GM23338 (cell line): ENCODE data around the gene PTPRN2. TPM values are rescaled to one million over a fixed set of nuclear protein-coding genes. Genes with fewer than 3 reads are reported as not detected.

Experiments
- ATAC-seq: fragments of 200-7000 bp; cut with Tn5 transposase; 3 replicates; pipeline ENCODE4 v1.9.1; 2020
- DNase-seq: peaks from one replicate; pipeline ENCODE4 v3.0.0-alpha.2; 2015; ENCODE audit warnings: low spot score
- H2AFZ ChIP-seq: fragments of 200-600 bp; sonication (generic); 2 replicates; pipeline ENCODE4 v1.8.0; 2016; ENCODE audit warnings: antibody characterized with exemption, mild to moderate bottlenecking, moderate library complexity
- H3F3A ChIP-seq: fragments of 200-600 bp; sonication (generic); replicated peaks from 2 replicates; pipeline ENCODE4 v1.8.0; 2017; ENCODE audit warnings: antibody characterized with exemption, mixed run types, low read depth
- H3K27ac ChIP-seq: fragments of 200-600 bp; sonication (generic); 2 replicates; pipeline ENCODE4 v1.6.1; 2016; ENCODE audit warnings: low read depth
- H3K27me3 ChIP-seq: fragments of 200-600 bp; sonication (generic); 2 replicates; pipeline ENCODE4 v1.8.0; 2016; ENCODE audit warnings: mild to moderate bottlenecking, mixed run types, moderate library complexity; ENCODE audit not compliant: insufficient read depth
- H3K36me3 ChIP-seq: fragments of 200-600 bp; sonication (generic); 2 replicates; pipeline ENCODE4 v1.8.0; 2016; ENCODE audit warnings: mild to moderate bottlenecking; ENCODE audit not compliant: insufficient read depth
- H3K4me1 ChIP-seq: fragments of 200-600 bp; sonication (generic); 2 replicates; pipeline ENCODE4 v1.8.0; 2016; ENCODE audit warnings: mild to moderate bottlenecking, moderate library complexity; ENCODE audit not compliant: insufficient read depth
- H3K4me2 ChIP-seq: fragments of 200-600 bp; sonication (generic); 2 replicates; pipeline ENCODE4 v1.7.1; 2017; ENCODE audit warnings: mixed run types
- H3K4me3 ChIP-seq: fragments of 200-600 bp; sonication (generic); 2 replicates; pipeline ENCODE4 v1.6.1; 2016; ENCODE audit warnings: mixed run types
- H3K79me2 ChIP-seq: fragments of 200-600 bp; sonication (generic); replicated peaks from 2 replicates; pipeline ENCODE4 v1.8.0; 2017; ENCODE audit warnings: mild to moderate bottlenecking; ENCODE audit not compliant: insufficient read depth
- H3K9me2 ChIP-seq: fragments of 200-600 bp; sonication (generic); 2 replicates; pipeline ENCODE4 v1.8.0; 2017; ENCODE audit not compliant: insufficient read depth
- H4K20me1 ChIP-seq: fragments of 200-600 bp; sonication (generic); replicated peaks from 2 replicates; pipeline ENCODE4 v1.8.0; 2017; ENCODE audit warnings: mild to moderate bottlenecking; ENCODE audit not compliant: insufficient read depth
- H3K27ac Mint-ChIP-seq: 2 replicates; pipeline ENCODE4 v1.8.0; 2020; ENCODE audit warnings: inconsistent platforms, mild to moderate bottlenecking, moderate library complexity, mixed read lengths
- H3K27me3 Mint-ChIP-seq: 3 replicates; pipeline ENCODE4 v1.8.0; 2022; ENCODE audit warnings: low read depth, mild to moderate bottlenecking, moderate library complexity, mixed read lengths, inconsistent platforms; ENCODE audit not compliant: insufficient read depth, poor library complexity
- H3K36me3 Mint-ChIP-seq: 3 replicates; pipeline ENCODE4 v1.8.0; 2021; ENCODE audit warnings: low read depth, mild to moderate bottlenecking, inconsistent platforms, moderate library complexity, mixed read lengths
- H3K4me1 Mint-ChIP-seq: 3 replicates; pipeline ENCODE4 v1.8.0; 2020; ENCODE audit warnings: mild to moderate bottlenecking, inconsistent platforms, mixed read lengths
- H3K4me3 Mint-ChIP-seq: 3 replicates; pipeline ENCODE4 v1.8.0; 2021; ENCODE audit warnings: moderate library complexity, mild to moderate bottlenecking, inconsistent platforms, mixed read lengths
- H3K9me3 Mint-ChIP-seq: 3 replicates; pipeline ENCODE4 v1.8.0; 2020; ENCODE audit warnings: moderate library complexity, mild to moderate bottlenecking, inconsistent platforms, mixed read lengths
- CTCF ChIP-seq, 2 experiments: fragments of 200-600 bp in 1 of 2; sonication (generic) in 1 of 2; conservative IDR thresholded peaks; 2 replicates each; pipeline versions ENCODE4 v1.5.1 to v1.6.1; 2016 to 2017; ENCODE audit warnings: antibody characterized with exemption in 2 of 2, low read depth in 2 of 2, mild to moderate bottlenecking in 2 of 2, moderate library complexity in 1 of 2
- EZH2 ChIP-seq: fragments of 200-600 bp; sonication (generic); IDR thresholded peaks from one replicate; pipeline ENCODE4 v1.8.0; 2017; ENCODE audit warnings: antibody characterized with exemption, mild to moderate bottlenecking, low read depth; ENCODE audit not compliant: unreplicated experiment
- JUNB ChIP-seq: IDR thresholded peaks from one replicate; pipeline ENCODE4 v1.6.1; 2016; ENCODE audit warnings: antibody characterized with exemption; ENCODE audit not compliant: unreplicated experiment
- NANOG ChIP-seq: IDR thresholded peaks from 2 replicates; pipeline ENCODE4 v1.6.1; 2016; ENCODE audit warnings: antibody characterized with exemption, borderline replicate concordance
- POLR2AphosphoS5 ChIP-seq: IDR thresholded peaks from 2 replicates; pipeline ENCODE4 v1.6.1; 2016; ENCODE audit warnings: antibody characterized with exemption, low read depth
- STAT1 ChIP-seq: IDR thresholded peaks from one replicate; pipeline ENCODE4 v1.6.1; 2016; ENCODE audit warnings: antibody characterized with exemption; ENCODE audit not compliant: unreplicated experiment
- ZNF114 ChIP-seq: fragments of 250-450 bp; sonication (Bioruptor Pico); IDR thresholded peaks from 2 replicates; pipeline ENCODE4 v1.5.0; 2020; ENCODE audit warnings: mild to moderate bottlenecking, moderate library complexity
- ZNF331 ChIP-seq: fragments of 250-450 bp; sonication (Bioruptor Pico); IDR thresholded peaks from 2 replicates; pipeline ENCODE4 v1.5.0; 2020; ENCODE audit warnings: low read depth, mild to moderate bottlenecking, moderate library complexity
- ZNF462 ChIP-seq: fragments of 250-450 bp; sonication (Bioruptor Pico); IDR thresholded peaks from 2 replicates; pipeline ENCODE4 v1.5.0; 2020; ENCODE audit warnings: mild to moderate bottlenecking, moderate library complexity
- polyA plus RNA-seq: library from polyadenylated mRNA; unstranded; fragments of >200 nt; fragmentation: Nextera tagmentation; extraction: Ambion mirVana; gene quantifications from 2 replicates; pipeline ENCODE4 v1.2.1, GENCODE V29; 2016
- total RNA-seq: library from RNA; depleted of rRNA; stranded (reverse); fragments of >200 nt; shearing (Covaris generic); gene quantifications from 2 replicates; pipeline ENCODE4 v1.2.3, GENCODE V29; 2014

PTPRN2 gene
- total and polyA plus RNA-seq, 2 experiments from 2014 or later = 0.87 to 4.0 TPM

- no peak for DNase-seq
- no peak for ATAC-seq
- peaks cover 3% of the 10 kb centered on the region for H3K27me3 Mint-ChIP-seq
These were observed 1090.3 kb downstream of the PTPRN2 start for GRCh38 chr7:157497367-157497743.

More at GRCh38 chr7:157497367-157497743, 1090.3 kb downstream of the PTPRN2 start:
- H3K4me3 Mint-ChIP-seq = no peak overlapping the region
- Histone ChIP-seq H3K79me2 (no peaks in the 10 kb centered on the region), H4K20me1 (no peaks in the 10 kb centered on the region), H3K4me2 (no peak overlapping the region), H2AFZ (no peak overlapping the region), H3K36me3 (no peaks in the 10 kb centered on the region), H3K27me3 (no peaks in the 10 kb centered on the region), H3F3A (no peaks in the 10 kb centered on the region), H3K4me1 (no peaks in the 10 kb centered on the region), H3K4me3 (no peak overlapping the region), H3K27ac (no peak overlapping the region), H3K9me2 (no peaks in the 10 kb centered on the region)
- peaks cover 95% of the 10 kb centered on the region for H3K9me3 Mint-ChIP-seq
- H3K4me1 Mint-ChIP-seq = no peaks in the 10 kb centered on the region
- H3K36me3 Mint-ChIP-seq = peaks cover 40% of the 10 kb centered on the region
- TF ChIP-seq POLR2AphosphoS5 = no peak
- no peak for TF ChIP-seq JUNB
- no peak for TF ChIP-seq NANOG
- TF ChIP-seq CTCF (conservative IDR thresholded peaks at IDR 0.05; ENCODE audit: low read depth in 2 of 2) = no peak
- TF ChIP-seq STAT1 = no peak
- TF ChIP-seq ZNF462 (CRISPR knock-in tag) = no peak
- no peak for TF ChIP-seq ZNF114 (CRISPR knock-in tag)
- TF ChIP-seq EZH2 = no peak
- no peak for TF ChIP-seq ZNF331 (CRISPR knock-in tag)
- no peak overlapping the region for H3K27ac Mint-ChIP-seq
